MCF 10A (cell line): ENCODE results near the gene OR2L2. TPM values are rescaled to one million over a fixed set of nuclear protein-coding genes. Genes with fewer than 3 reads are reported as not detected.
A peak's percentile ranks its signal among the peaks of the same experiment; 100 is the strongest.

Experiments
- Bru-seq: library from RNA; stranded (reverse); fragments of 400-500 nt; gene quantifications from one replicate; lab custom pipeline; 2021; lab: Mats Ljungman, UMichigan
- BruChase-seq, 2 experiments: library from RNA; stranded (reverse); fragments of 400-500 nt; gene quantifications; one replicate each; lab custom pipeline; 2021; lab: Mats Ljungman, UMichigan
- BruUV-seq: library from RNA; stranded (reverse); fragments of 400-500 nt; replicated peaks from 2 replicates; lab custom pipeline; 2021; lab: Mats Ljungman, UMichigan
- CTCF ChIA-PET: fragments of 300-600 bp; sonication (Branson Sonifier 250); formaldehyde crosslinking; extraction: SDS; loops from one replicate; lab custom pipeline; 2021; ENCODE audit warnings: antibody characterized with exemption, inconsistent platforms; lab: Yijun Ruan, JAX
- POLR2A ChIA-PET: fragments of 300-600, 350-650 bp; sonication (Branson Sonifier 250); formaldehyde crosslinking; extraction: SDS; loops from one replicate; lab custom pipeline; 2020; ENCODE audit warnings: antibody characterized with exemption, inconsistent platforms; lab: Yijun Ruan, JAX
- DNase-seq: peaks from one replicate; pipeline ENCODE4 v3.0.0-alpha.2; 2018; ENCODE audit not compliant: unreplicated experiment
- H3K27ac Mint-ChIP-seq: one replicate; pipeline ENCODE4 v1.8.0; 2022; ENCODE audit warnings: mild to moderate bottlenecking, low read depth, mixed read lengths; ENCODE audit not compliant: unreplicated experiment
- H3K27me3 Mint-ChIP-seq: one replicate; pipeline ENCODE4 v1.8.0; 2022; ENCODE audit warnings: mixed read lengths; ENCODE audit not compliant: insufficient read depth, unreplicated experiment
- H3K36me3 Mint-ChIP-seq: one replicate; pipeline ENCODE4 v1.8.0; 2022; ENCODE audit warnings: mild to moderate bottlenecking, moderate library complexity, mixed read lengths; ENCODE audit not compliant: insufficient read depth, unreplicated experiment
- H3K4me1 Mint-ChIP-seq: one replicate; pipeline ENCODE4 v1.8.0; 2022; ENCODE audit warnings: mixed read lengths; ENCODE audit not compliant: insufficient read depth, unreplicated experiment
- H3K4me3 Mint-ChIP-seq: one replicate; pipeline ENCODE4 v1.8.0; 2022; ENCODE audit warnings: mild to moderate bottlenecking, moderate library complexity, mixed read lengths; ENCODE audit not compliant: unreplicated experiment
- H3K9me3 Mint-ChIP-seq: one replicate; pipeline ENCODE4 v1.8.0; 2022; ENCODE audit warnings: mixed read lengths; ENCODE audit not compliant: unreplicated experiment
- intact Hi-C: fragments of 100-400 bp; cut with micrococcal nuclease; formaldehyde crosslinking; loops from 2 replicates; pipeline ENCODE4 v1.14.1; 2022
- long read RNA-seq: library from polyadenylated mRNA; stranded (forward); transcript quantifications from one replicate; pipeline ENCODE4 v2.0.0, GENCODE V29; 2022
- total RNA-seq: library from RNA; stranded (reverse); gene quantifications from 2 replicates; pipeline ENCODE4 v1.2.3, GENCODE V29; 2022
- TF ChIP-seq, protein P1 (sequence below): fragments of 200-600 bp; IDR thresholded peaks from one replicate; pipeline ENCODE4 v1.8.0; 2022; ENCODE audit warnings: antibody characterized with exemption, mild to moderate bottlenecking; ENCODE audit not compliant: unreplicated experiment

The OR2L2 gene, protein sequence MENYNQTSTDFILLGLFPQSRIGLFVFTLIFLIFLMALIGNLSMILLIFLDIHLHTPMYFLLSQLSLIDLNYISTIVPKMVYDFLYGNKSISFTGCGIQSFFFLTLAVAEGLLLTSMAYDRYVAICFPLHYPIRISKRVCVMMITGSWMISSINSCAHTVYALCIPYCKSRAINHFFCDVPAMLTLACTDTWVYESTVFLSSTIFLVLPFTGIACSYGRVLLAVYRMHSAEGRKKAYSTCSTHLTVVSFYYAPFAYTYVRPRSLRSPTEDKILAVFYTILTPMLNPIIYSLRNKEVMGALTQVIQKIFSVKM
- total RNA-seq (0.19 and 0.34 TPM in 2 replicates), Bru-seq, nascent RNA (percentile 19 among the genes with signal in this experiment), BruChase-seq, experiment 1, labeled RNA remaining after a 6-hour chase (percentile 14 among the genes with signal in this experiment), BruChase-seq, experiment 2, labeled RNA remaining after a 2-hour chase (percentile 18 among the genes with signal in this experiment)
- long read RNA-seq = 0 reads

DNA sequence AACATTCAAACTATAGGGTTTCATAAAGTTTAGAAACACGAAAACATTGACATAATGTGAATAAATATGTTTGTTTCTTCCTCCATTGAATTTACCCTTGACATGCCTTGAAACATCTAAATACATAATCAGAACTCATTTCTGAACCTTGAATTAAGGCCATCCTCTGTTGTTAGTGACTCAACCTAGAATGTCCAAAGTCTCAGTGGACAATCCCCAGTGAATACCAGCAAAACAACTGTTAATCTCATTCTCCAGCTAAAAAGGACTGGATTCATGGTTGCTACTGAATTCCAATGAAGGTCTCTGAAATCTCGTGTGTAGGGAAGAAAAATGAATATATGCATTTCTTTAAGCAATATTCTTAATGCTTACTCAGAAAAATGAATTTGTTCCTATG is at the start of gene OR2L2:
Gene OR2L2 (plus strand): TSS at position 301 of the 400 bp plus-strand sequence. CDS start 8,198 bp downstream, outside the sequence.
- Mint-ChIP-seq H3K9me3 (peaks cover 22% of the 10 kb centered on the region), H3K4me1 (no peaks in the 10 kb centered on the region), H3K4me3 (no peak within 1 kb of the TSS), H3K27me3 (no peaks in the 10 kb centered on the region), H3K36me3 (no peaks in the 10 kb centered on the region), H3K27ac (no peak within 1 kb of the TSS)
- ChIA-PET POLR2A (no interaction called here), CTCF (no interaction called here)
- intact Hi-C loops = no loop called here
- BruUV-seq = no TSS peak
- no peak for DNase-seq
- TF ChIP-seq, protein P1, sequence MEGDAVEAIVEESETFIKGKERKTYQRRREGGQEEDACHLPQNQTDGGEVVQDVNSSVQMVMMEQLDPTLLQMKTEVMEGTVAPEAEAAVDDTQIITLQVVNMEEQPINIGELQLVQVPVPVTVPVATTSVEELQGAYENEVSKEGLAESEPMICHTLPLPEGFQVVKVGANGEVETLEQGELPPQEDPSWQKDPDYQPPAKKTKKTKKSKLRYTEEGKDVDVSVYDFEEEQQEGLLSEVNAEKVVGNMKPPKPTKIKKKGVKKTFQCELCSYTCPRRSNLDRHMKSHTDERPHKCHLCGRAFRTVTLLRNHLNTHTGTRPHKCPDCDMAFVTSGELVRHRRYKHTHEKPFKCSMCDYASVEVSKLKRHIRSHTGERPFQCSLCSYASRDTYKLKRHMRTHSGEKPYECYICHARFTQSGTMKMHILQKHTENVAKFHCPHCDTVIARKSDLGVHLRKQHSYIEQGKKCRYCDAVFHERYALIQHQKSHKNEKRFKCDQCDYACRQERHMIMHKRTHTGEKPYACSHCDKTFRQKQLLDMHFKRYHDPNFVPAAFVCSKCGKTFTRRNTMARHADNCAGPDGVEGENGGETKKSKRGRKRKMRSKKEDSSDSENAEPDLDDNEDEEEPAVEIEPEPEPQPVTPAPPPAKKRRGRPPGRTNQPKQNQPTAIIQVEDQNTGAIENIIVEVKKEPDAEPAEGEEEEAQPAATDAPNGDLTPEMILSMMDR = no peak

DNA sequence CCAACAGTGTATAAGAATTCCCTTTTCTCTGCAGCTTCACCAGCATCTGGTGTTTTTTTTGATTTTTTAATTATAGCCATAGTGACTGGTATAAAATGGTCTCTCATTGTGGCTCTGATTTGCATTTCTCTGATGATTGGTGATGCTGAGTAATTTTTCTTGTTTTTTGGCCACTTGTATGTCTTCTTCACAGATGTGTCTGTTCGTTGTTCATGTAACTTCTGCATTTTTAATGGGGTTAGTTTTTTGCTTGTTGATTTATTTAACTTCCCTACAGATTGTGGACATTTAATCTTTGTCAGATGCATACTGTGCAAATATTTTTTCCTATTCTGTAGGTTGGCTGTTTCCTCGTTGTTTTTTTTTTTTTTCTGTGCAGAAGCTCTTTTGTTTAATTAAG is 36.9 kb upstream of the OR2L2 start:
- ChIA-PET CTCF (interaction anchor here (1.0 kb wide), 1 partner anchor 9 kb away, joined by 3 read pairs; no protein-coding TSS in a partner anchor), POLR2A (no interaction called here)
- Mint-ChIP-seq H3K27me3 (no peaks in the 10 kb centered on the region), H3K27ac (no peak overlapping the region), H3K36me3 (no peaks in the 10 kb centered on the region), H3K9me3 (no peaks in the 10 kb centered on the region), H3K4me1 (no peaks in the 10 kb centered on the region), H3K4me3 (no peak overlapping the region)
- no TSS peak for BruUV-seq
- TF ChIP-seq, protein P1 = no peak
- intact Hi-C loops = no loop called here
- DNase-seq = no peak

DNA sequence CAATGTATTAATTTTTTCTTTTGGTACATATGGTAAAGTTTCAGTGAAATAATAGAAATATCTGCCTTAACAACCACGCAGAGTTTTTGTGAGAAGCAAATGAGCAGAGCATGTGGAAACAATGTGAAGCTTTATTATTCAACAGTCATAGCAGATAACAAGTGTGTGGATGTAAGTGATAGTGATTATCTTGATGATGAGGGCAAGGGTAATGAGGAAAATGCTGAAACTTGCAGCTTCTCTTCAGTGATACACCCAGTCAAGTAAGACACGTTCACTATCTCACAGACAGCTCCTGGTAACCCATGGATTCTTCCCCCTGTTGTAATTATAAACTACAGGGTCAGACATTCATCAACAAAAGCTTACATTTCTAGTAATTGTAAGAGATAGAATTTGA is 31.1 kb upstream of the OR2L2 start:
- peaks cover 12% of the 10 kb centered on the region for H3K4me1 Mint-ChIP-seq
- H3K27me3 Mint-ChIP-seq = no peaks in the 10 kb centered on the region
- intact Hi-C loops = no loop called here
- POLR2A ChIA-PET = interaction anchor here (0.6 kb wide), 1 partner anchor 344 kb away, joined by 3 read pairs; no protein-coding TSS in a partner anchor
- no peak overlapping the region for H3K4me3 Mint-ChIP-seq
- TF ChIP-seq, protein P1 = no peak
- H3K36me3 Mint-ChIP-seq = no peaks in the 10 kb centered on the region
- CTCF ChIA-PET = interaction anchor here (0.6 kb wide), 1 partner anchor 626 kb away, joined by 3 read pairs; no protein-coding TSS in a partner anchor
- peaks cover 10% of the 10 kb centered on the region for H3K9me3 Mint-ChIP-seq
- no TSS peak for BruUV-seq
- DNase-seq = no peak
- no peak overlapping the region for H3K27ac Mint-ChIP-seq

DNA sequence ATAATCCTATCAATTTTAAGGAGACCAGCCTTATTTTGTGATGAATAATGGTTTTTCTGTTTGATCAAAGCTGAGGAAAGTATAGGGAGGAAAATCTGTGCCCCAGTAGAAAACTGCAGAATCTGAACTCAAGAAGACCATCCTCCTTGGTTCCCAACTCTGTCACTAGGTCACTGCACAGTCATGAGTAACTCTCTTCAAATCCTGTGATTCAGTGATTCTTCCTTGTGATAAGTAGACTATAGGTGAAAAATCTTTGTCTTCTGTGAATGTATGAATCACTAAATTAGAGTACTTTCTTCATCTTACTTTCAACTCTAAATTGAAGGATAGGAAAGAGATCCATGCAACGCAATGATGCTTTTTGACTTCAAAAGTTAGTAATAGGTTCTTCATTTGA is 29.7 kb upstream of the OR2L2 start:
- Mint-ChIP-seq H3K27me3 (no peaks in the 10 kb centered on the region), H3K4me1 (peaks cover 12% of the 10 kb centered on the region), H3K36me3 (no peaks in the 10 kb centered on the region), H3K4me3 (no peak overlapping the region), H3K27ac (no peak overlapping the region), H3K9me3 (peaks cover 13% of the 10 kb centered on the region)
- ChIA-PET CTCF (no interaction called here), POLR2A (interaction anchor here (0.6 to 0.7 kb wide), 2 partner anchors 17 to 357 kb away, joined by 3 read pairs; no protein-coding TSS in a partner anchor)
- no peak for DNase-seq
- BruUV-seq = no TSS peak
- TF ChIP-seq, protein P1 = no peak
- intact Hi-C loops = no loop called here
